GM21390 (cell line): ENCODE data around the gene DDX3X.
"Not testable (repeated sequence)": the region's sequence is repeated elsewhere in the genome, so short reads cannot be mapped to it uniquely, and the experiment has no call there.

Experiments
- ATAC-seq: cut with Tn5 transposase; IDR thresholded peaks from one replicate; pipeline ENCODE4 v1.9.1; 2021; ENCODE audit not compliant: unreplicated experiment

Gene DDX3X

GRCh38 chrX:41333744-41334362 lies at the start of gene DDX3X:
TSS of gene DDX3X (plus strand) at chrX:41334162. CDS start at chrX:41334253, 91 bp downstream.
- peak; percentile 50 for ATAC-seq

- not testable (repeated sequence) for ATAC-seq
Observed at GRCh38 chrX:41285928-41286327, 48.0 kb upstream of the DDX3X start.

- ATAC-seq, result no peak
Observed at GRCh38 chrX:41288641-41289040, 45.3 kb upstream of the DDX3X start.

- ATAC-seq, result no peak
Observed at GRCh38 chrX:41289095-41289494, 44.9 kb upstream of the DDX3X start.

- ATAC-seq, result no peak
Observed at GRCh38 chrX:41291309-41291708, 42.7 kb upstream of the DDX3X start.

- ATAC-seq, result no peak
Observed at GRCh38 chrX:41293269-41293668, 40.7 kb upstream of the DDX3X start.

GRCh38 chrX:41300758-41301437 lies 33.1 kb upstream of the DDX3X start:
- no peak for ATAC-seq

GRCh38 chrX:41301438-41301824 lies 32.5 kb upstream of the DDX3X start:
- ATAC-seq, result no peak

GRCh38 chrX:41302370-41302769 lies 31.6 kb upstream of the DDX3X start:
- ATAC-seq, result no peak

- no peak for ATAC-seq
Observed at GRCh38 chrX:41303013-41303412, 30.9 kb upstream of the DDX3X start.

- ATAC-seq, result no peak
Observed at GRCh38 chrX:41304178-41304577, 29.8 kb upstream of the DDX3X start.

- no peak for ATAC-seq
Observed at GRCh38 chrX:41308884-41309647, 24.9 kb upstream of the DDX3X start.

- ATAC-seq, result no peak
Observed at GRCh38 chrX:41312786-41313185, 21.2 kb upstream of the DDX3X start.

GRCh38 chrX:41313419-41313818 lies 20.5 kb upstream of the DDX3X start:
- ATAC-seq, result no peak

GRCh38 chrX:41314204-41314603 lies 19.8 kb upstream of the DDX3X start:
- ATAC-seq, result no peak

GRCh38 chrX:41314881-41315280 lies 19.1 kb upstream of the DDX3X start:
- no peak for ATAC-seq

- ATAC-seq, result not testable (repeated sequence)
Observed at GRCh38 chrX:41316266-41316665, 17.7 kb upstream of the DDX3X start.

- ATAC-seq, result no peak
Observed at GRCh38 chrX:41317477-41318208, 16.3 kb upstream of the DDX3X start.

- ATAC-seq, result no peak
Observed at GRCh38 chrX:41320393-41320792, 13.6 kb upstream of the DDX3X start.

GRCh38 chrX:41322821-41323603 lies 10.9 kb upstream of the DDX3X start:
- no peak for ATAC-seq

GRCh38 chrX:41326431-41326830 lies 7.5 kb upstream of the DDX3X start:
- ATAC-seq, result no peak
